Glutamatergic neuron (in vitro differentiated cells): Measurements from ENCODE around the gene ANKRD63. TPM values are rescaled to one million over a fixed set of nuclear protein-coding genes. Genes with fewer than 3 reads are reported as not detected.
A peak's percentile ranks its signal among the peaks of the same experiment; 100 is the strongest.

Experiments
- DNase-seq: peaks from one replicate; pipeline ENCODE4 v3.0.0; 2022
- H3K27ac Mint-ChIP-seq: one replicate; pipeline ENCODE4 v1.8.0; 2020; ENCODE audit warnings: mild to moderate bottlenecking, mixed read lengths, inconsistent platforms; ENCODE audit not compliant: unreplicated experiment
- H3K27me3 Mint-ChIP-seq: one replicate; pipeline ENCODE4 v1.8.0; 2020; ENCODE audit warnings: mild to moderate bottlenecking, moderate library complexity, mixed read lengths, inconsistent platforms; ENCODE audit not compliant: unreplicated experiment
- H3K36me3 Mint-ChIP-seq: one replicate; pipeline ENCODE4 v1.8.0; 2020; ENCODE audit warnings: mild to moderate bottlenecking, mixed read lengths, inconsistent platforms; ENCODE audit not compliant: unreplicated experiment
- H3K4me1 Mint-ChIP-seq: one replicate; pipeline ENCODE4 v1.8.0; 2020; ENCODE audit warnings: mild to moderate bottlenecking, low read depth, mixed read lengths, inconsistent platforms; ENCODE audit not compliant: unreplicated experiment
- H3K4me3 Mint-ChIP-seq: one replicate; pipeline ENCODE4 v1.8.0; 2020; ENCODE audit warnings: mild to moderate bottlenecking, mixed read lengths, inconsistent platforms; ENCODE audit not compliant: unreplicated experiment
- H3K9me3 Mint-ChIP-seq: one replicate; pipeline ENCODE4 v1.8.0; 2020; ENCODE audit warnings: mild to moderate bottlenecking, moderate library complexity, mixed read lengths, inconsistent platforms; ENCODE audit not compliant: unreplicated experiment
- CTCF ChIP-seq: fragments of 200-600 bp; sonication (generic); IDR thresholded peaks from one replicate; pipeline ENCODE4 v1.5.0; 2021; ENCODE audit not compliant: partially characterized antibody, unreplicated experiment
- total RNA-seq: library from RNA; stranded (reverse); fragmentation: NEBNext Ultra II Directional; extraction: Animal tissue kit (Norgen Biotek cat#: 25700); gene quantifications from one replicate; pipeline ENCODE4 v1.2.1, GENCODE V29; 2021; ENCODE audit not compliant: unreplicated experiment

ANKRD63 gene
- total RNA-seq, 1 donor from 2014 or later, result not detected

GRCh38 chr15:40280260-40281056, 2.4 kb downstream of the ANKRD63 start:
- Mint-ChIP-seq H3K36me3 (no peaks in the 10 kb centered on the region), H3K9me3 (no peaks in the 10 kb centered on the region), H3K4me1 (peaks cover 2% of the 10 kb centered on the region), H3K27me3 (peaks cover 22% of the 10 kb centered on the region), H3K4me3 (peak overlapping the region; percentile 55), H3K27ac (no peak overlapping the region)
- no peak for DNase-seq
- no peak for TF ChIP-seq CTCF

- Mint-ChIP-seq H3K9me3 (no peaks in the 10 kb centered on the region), H3K27me3 (peaks cover 21% of the 10 kb centered on the region), H3K4me3 (no peak overlapping the region), H3K27ac (no peak overlapping the region), H3K4me1 (peaks cover 2% of the 10 kb centered on the region), H3K36me3 (no peaks in the 10 kb centered on the region)
- TF ChIP-seq CTCF, result peak; percentile 98
- DNase-seq, result peak; percentile 90
These were observed 3.3 kb downstream of the ANKRD63 start for GRCh38 chr15:40279437-40280141.

GRCh38 chr15:40278026-40278425, 4.8 kb downstream of the ANKRD63 start:
- peaks cover 3% of the 10 kb centered on the region for H3K9me3 Mint-ChIP-seq
- DNase-seq, result no peak
- H3K27ac Mint-ChIP-seq, result no peak overlapping the region
- H3K36me3 Mint-ChIP-seq, result no peaks in the 10 kb centered on the region
- peaks cover 24% of the 10 kb centered on the region for H3K27me3 Mint-ChIP-seq
- no peak overlapping the region for H3K4me3 Mint-ChIP-seq
- H3K4me1 Mint-ChIP-seq, result peaks cover 2% of the 10 kb centered on the region
- no peak for TF ChIP-seq CTCF

GRCh38 chr15:40277471-40277870, 5.4 kb downstream of the ANKRD63 start:
- Mint-ChIP-seq H3K27me3 (peaks cover 24% of the 10 kb centered on the region), H3K4me1 (peaks cover 2% of the 10 kb centered on the region), H3K4me3 (no peak overlapping the region), H3K27ac (no peak overlapping the region), H3K9me3 (peaks cover 3% of the 10 kb centered on the region), H3K36me3 (no peaks in the 10 kb centered on the region)
- DNase-seq, result no peak
- TF ChIP-seq CTCF, result no peak

- Mint-ChIP-seq H3K27me3 (peaks cover 25% of the 10 kb centered on the region), H3K36me3 (no peaks in the 10 kb centered on the region), H3K4me1 (peaks cover 2% of the 10 kb centered on the region), H3K27ac (no peak overlapping the region), H3K4me3 (no peak overlapping the region), H3K9me3 (peaks cover 3% of the 10 kb centered on the region)
- TF ChIP-seq CTCF, result no peak
- no peak for DNase-seq
These were observed 5.9 kb downstream of the ANKRD63 start for GRCh38 chr15:40276927-40277326.
